ENCODE results near the gene C11orf65. TPM values are rescaled to one million over a fixed set of nuclear protein-coding genes. Genes with fewer than 3 reads are reported as not detected.

C11orf65 gene
- total RNA-seq, 1 experiment from 2014 or later, result 0.62 TPM

- intact Hi-C loops (cut with micrococcal nuclease), result loop anchor here (1.0 to 5.0 kb wide), 4 partner anchors 30 to 275 kb away; partner anchors contain the start of genes ATM, C11orf65, EXPH5 and NPAT
Measured at GRCh38 chr11:108497317-108498045, 30.2 kb upstream of the C11orf65 start.

DNA sequence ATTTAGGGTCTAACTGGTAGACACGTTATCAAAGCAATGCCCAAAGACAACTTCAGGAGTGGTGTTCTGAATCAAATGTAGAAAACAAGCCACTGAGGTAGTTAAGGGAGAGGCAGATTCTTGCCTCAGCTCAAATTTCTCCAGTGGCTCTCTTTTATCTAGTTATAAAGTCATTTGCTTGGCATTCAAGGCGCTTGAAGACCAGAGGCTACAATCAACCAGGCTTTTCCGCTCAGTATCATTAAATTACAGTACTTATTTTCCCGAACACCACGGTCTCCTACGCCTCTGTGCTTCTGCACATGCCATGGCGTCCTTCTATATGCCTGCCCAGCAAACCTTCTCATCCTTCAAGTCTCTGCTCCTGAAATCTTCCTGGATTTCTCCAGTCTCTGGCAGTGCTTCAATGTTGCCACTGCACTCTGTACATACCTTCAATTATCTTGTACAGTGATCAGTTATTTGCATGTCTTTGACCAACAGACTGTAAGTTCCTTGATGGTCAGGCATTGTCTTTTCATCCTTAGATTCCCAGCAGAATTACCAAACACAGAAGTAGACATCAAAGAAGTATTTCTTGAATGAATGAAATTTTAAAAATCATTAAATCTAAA lies 29.4 kb upstream of the C11orf65 start:
- Histone ChIP-seq H3K9me3 (ENCODE audit: low read length) (no peaks in the 10 kb centered on the region), H3K9me2 (replicated peaks; ENCODE audit: low read length) (no peaks in the 10 kb centered on the region), H4K20me1 (ENCODE audit: low read length) (no peaks in the 10 kb centered on the region), H3K4me3 (ENCODE audit: low read length) (peak overlapping the region; percentile 68), H3F3A (ENCODE audit: low read length, unreplicated experiment) (peaks cover 6% of the 10 kb centered on the region), H2AFZ (ENCODE audit: low read length) (peak overlapping the region; percentile 91), H3K9ac (ENCODE audit: low read length) (peak overlapping the region; percentile 91), H3K27ac (ENCODE audit: low read length) (peak overlapping the region; percentile 87), H3K4me2 (ENCODE audit: low read length) (peak overlapping the region; percentile 85), H3K4me1 (ENCODE audit: insufficient read depth, low read length) (peaks cover 34% of the 10 kb centered on the region), H3K27me3 (ENCODE audit: low read length) (no peaks in the 10 kb centered on the region), H3K79me2 (ENCODE audit: low read length) (peaks cover 26% of the 10 kb centered on the region), H3K36me3 (ENCODE audit: low read depth, low read length) (no peaks in the 10 kb centered on the region)
- TF ChIP-seq, protein P1, sequence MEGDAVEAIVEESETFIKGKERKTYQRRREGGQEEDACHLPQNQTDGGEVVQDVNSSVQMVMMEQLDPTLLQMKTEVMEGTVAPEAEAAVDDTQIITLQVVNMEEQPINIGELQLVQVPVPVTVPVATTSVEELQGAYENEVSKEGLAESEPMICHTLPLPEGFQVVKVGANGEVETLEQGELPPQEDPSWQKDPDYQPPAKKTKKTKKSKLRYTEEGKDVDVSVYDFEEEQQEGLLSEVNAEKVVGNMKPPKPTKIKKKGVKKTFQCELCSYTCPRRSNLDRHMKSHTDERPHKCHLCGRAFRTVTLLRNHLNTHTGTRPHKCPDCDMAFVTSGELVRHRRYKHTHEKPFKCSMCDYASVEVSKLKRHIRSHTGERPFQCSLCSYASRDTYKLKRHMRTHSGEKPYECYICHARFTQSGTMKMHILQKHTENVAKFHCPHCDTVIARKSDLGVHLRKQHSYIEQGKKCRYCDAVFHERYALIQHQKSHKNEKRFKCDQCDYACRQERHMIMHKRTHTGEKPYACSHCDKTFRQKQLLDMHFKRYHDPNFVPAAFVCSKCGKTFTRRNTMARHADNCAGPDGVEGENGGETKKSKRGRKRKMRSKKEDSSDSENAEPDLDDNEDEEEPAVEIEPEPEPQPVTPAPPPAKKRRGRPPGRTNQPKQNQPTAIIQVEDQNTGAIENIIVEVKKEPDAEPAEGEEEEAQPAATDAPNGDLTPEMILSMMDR (conservative IDR thresholded peaks at IDR 0.05; ENCODE audit: low read depth, low read length), result no peak
- TF ChIP-seq EZH2 (IDR thresholded peaks at IDR 0.05; ENCODE audit: low read length, unreplicated experiment) (no peak), EZH2phosphoT487 (IDR thresholded peaks at IDR 0.05; ENCODE audit: borderline replicate concordance, low read length) (no peak)
- peak; percentile 27 for DNase-seq
- POLR2A ChIA-PET (ENCODE audit: unreplicated experiment), result interaction anchor here (0.6 kb wide), 1 partner anchor 74 kb away, joined by 3 read pairs; no protein-coding TSS in a partner anchor
- CTCF ChIA-PET, result no interaction called here
- peak; percentile 4 for ATAC-seq
- intact Hi-C loops (cut with micrococcal nuclease), result loop anchor here (1.0 to 5.0 kb wide), 3 partner anchors 29 to 274 kb away; partner anchors contain the start of genes ATM, C11orf65 and NPAT
- BruUV-seq (replicated peaks), result no TSS peak

More at GRCh38 chr11:108497317-108498045, 30.2 kb upstream of the C11orf65 start:
- peak; percentile 99 for DNase-seq
- ChIA-PET POLR2A (ENCODE audit: unreplicated experiment) (interaction anchor here (0.6 kb wide), 2 partner anchors 44 to 75 kb away, joined by 3 read pairs; no protein-coding TSS in a partner anchor), CTCF (no interaction called here)
- Histone ChIP-seq H3K9me2 (replicated peaks; ENCODE audit: low read length) (no peaks in the 10 kb centered on the region), H2AFZ (ENCODE audit: low read length) (peak overlapping the region; percentile 91), H3K9me3 (ENCODE audit: low read length) (no peaks in the 10 kb centered on the region), H3K4me2 (ENCODE audit: low read length) (peak overlapping the region; percentile 85), H3K79me2 (ENCODE audit: low read length) (peaks cover 22% of the 10 kb centered on the region), H3K36me3 (ENCODE audit: low read depth, low read length) (no peaks in the 10 kb centered on the region), H3K27ac (ENCODE audit: low read length) (peak overlapping the region; percentile 87), H3K27me3 (ENCODE audit: low read length) (no peaks in the 10 kb centered on the region), H3K9ac (ENCODE audit: low read length) (peak overlapping the region; percentile 91), H4K20me1 (ENCODE audit: low read length) (no peaks in the 10 kb centered on the region), H3F3A (ENCODE audit: low read length, unreplicated experiment) (peaks cover 6% of the 10 kb centered on the region), H3K4me1 (ENCODE audit: insufficient read depth, low read length) (peaks cover 29% of the 10 kb centered on the region), H3K4me3 (ENCODE audit: low read length) (peak overlapping the region; percentile 68)
- TF ChIP-seq, protein P1 (conservative IDR thresholded peaks at IDR 0.05; ENCODE audit: low read depth, low read length), result no peak
- no peak for TF ChIP-seq EZH2 (IDR thresholded peaks at IDR 0.05; ENCODE audit: low read length, unreplicated experiment)
- TF ChIP-seq EZH2phosphoT487 (IDR thresholded peaks at IDR 0.05; ENCODE audit: borderline replicate concordance, low read length), result no peak
- peak; percentile 92 for ATAC-seq
- TSS peak; percentile 76 for BruUV-seq (replicated peaks)

Data from PC-3 (cell line).